Pancreas (tissue), 10 donors: ENCODE data around the gene KIDINS220. TPM values are rescaled to one million over a fixed set of nuclear protein-coding genes. Genes with fewer than 3 reads are reported as not detected.

ENCODE experiments used
- ATAC-seq, 4 donors: fragments of 200-7000 bp; cut with Tn5 transposase; one replicate each; pipeline versions ENCODE4 v1.8.0 to v1.9.1; 2020; ENCODE audit warnings: mild to moderate bottlenecking in 4 of 4, moderate library complexity in 4 of 4
- DNase-seq, 6 donors: peaks; one replicate each; pipeline ENCODE4 v3.0.0-alpha.2; 2020
- FAIRE-seq: peaks from 2 replicates; lab custom pipeline; 2012; peaks lifted over from hg19 to GRCh38; lab: Jason Lieb, UNC
- H3K27ac ChIP-seq, 4 donors: fragments of 200-600 bp; sonication (generic); 1 replicate in 3 of 4; 2 replicates in 1 of 4; pipeline versions ENCODE4 v1.5.0 to v1.8.0; 2020
- H3K27me3 ChIP-seq, 4 donors: fragments of 200-600 bp; one replicate each; pipeline ENCODE4 v1.8.0; 2021
- H3K36me3 ChIP-seq, 3 donors: fragments of 200-600 bp; sonication (generic) in 1 of 3; one replicate each; pipeline versions ENCODE4 v1.5.0 to v1.8.0; 2020 to 2021
- H3K4me1 ChIP-seq, 3 donors: fragments of 200-600 bp; one replicate each; pipeline ENCODE4 v1.8.0; 2021
- H3K4me3 ChIP-seq, 4 donors: fragments of 200-600 bp; sonication (generic) in 2 of 4; one replicate each; pipeline versions ENCODE4 v1.5.0 to v1.8.0; 2020 to 2021
- H3K9me3 ChIP-seq, 4 donors: fragments of 200-600 bp; one replicate each; pipeline ENCODE4 v1.8.0; 2021
- WGBS, 2 donors: extraction: QIAGEN DNeasy Blood & Tissue Kit; methylation state at CpG; one replicate each; pipeline ENCODE4 v1.1.7; 2013; 5-methylcytosine and 5-hydroxymethylcytosine counted together
- intact Hi-C, 3 donors: fragments of 100-400 bp; cut with DNase I; formaldehyde crosslinking; loops; one replicate each; pipeline versions ENCODE4 v1.11.1 to v1.14.2; 2022
- polyA plus RNA-seq, 2 donors: library from polyadenylated mRNA; stranded (reverse); fragments of 200-250 nt; gene quantifications; one replicate each; pipeline ENCODE4 v1.2.3, GENCODE V29; 2013
- total RNA-seq, 6 donors: library from RNA; stranded (reverse); fragmentation: NEBNext Ultra II Directional in 4 of 6; extraction: Animal tissue kit (Norgen Biotek cat#: 25700) in 4 of 6; gene quantifications; one replicate each; pipeline versions ENCODE4 v1.2.1 to v1.2.4, GENCODE V29; 2021 to 2023
- TF ChIP-seq, protein P1 (sequence below), 4 donors: fragments of 200-600 bp; sonication (generic) in 3 of 4; IDR thresholded peaks; one replicate each; pipeline versions ENCODE4 v1.5.0 to v1.8.0; 2021; ENCODE audit warnings: antibody characterized with exemption in 4 of 4
- donor health status: healthy with polysubstance abuse.
- donor health status: DM: no; HTN: no; CAD: no; lungs with moderate emphysema.
- donor health status: DM: no; HTN: no; CAD: no.
- donor health status: control.
- donor health status: control.
- donor health status: Bipolar disorder and iron deficiency.
- donor health status: DM: yes; HTN: yes; CAD: no.
- donor health status: DM: no; HTN: no; CAD: no.
- donor health status: DM: no; HTN: no; CAD: no.
- donor health status: DM: yes; HTN: yes; CAD: no.

KIDINS220 gene
- 10 to 100 TPM; 16.3 to 34.3 (median 18.8) TPM for total RNA-seq
- 10 to 100 TPM in 1 of 2 donors, 1 to 10 TPM in 1; 8.5 to 17.8 TPM for polyA plus RNA-seq

DNA sequence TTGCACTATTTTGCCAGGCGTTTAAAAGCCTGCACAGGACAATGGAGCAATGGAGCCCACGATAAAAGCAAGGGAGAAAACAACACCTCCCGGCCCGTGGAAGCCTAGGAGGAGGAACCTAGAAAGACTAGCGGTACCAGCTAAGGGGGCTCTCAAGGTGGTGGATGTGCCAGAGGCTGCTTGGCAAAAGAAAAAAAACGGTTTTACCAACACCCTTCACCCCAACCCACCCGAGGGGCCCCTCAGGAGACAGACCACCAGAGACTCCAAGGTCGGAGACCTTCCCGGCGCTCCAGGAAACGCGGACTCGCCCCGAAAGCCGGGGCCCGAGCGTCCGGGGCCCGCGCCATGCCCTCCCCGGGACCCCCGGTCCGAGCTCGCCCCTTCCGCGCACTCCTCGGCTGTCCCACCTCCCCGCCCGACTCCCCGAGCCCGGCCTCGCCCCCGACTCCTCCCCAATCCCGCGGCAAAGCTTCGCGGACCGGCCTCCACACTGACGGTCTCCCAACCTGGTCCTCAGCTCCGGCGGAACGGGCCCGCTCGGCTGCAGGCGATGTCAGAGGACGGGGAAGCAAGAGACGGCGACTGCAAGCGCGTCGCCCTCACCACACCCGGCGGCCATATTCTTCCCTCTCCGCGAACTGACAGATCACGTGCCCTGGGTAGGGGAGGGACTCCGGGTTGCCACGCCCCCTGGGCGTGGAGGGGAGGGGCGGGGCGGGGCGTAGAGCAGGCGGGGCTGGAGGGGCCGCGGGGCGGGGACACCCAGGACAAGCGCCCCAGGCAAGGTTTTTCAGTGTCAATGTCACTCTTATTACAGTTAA is at the start of gene KIDINS220:
TSS of gene KIDINS220 (minus strand) at position 643 of the 824 bp plus-strand sequence. CDS start 10,520 bp downstream, outside the sequence.
- no peak for FAIRE-seq
- 1% methylated on average over 61 to 67 of the region's 67 CpGs for WGBS, 2 donors

DNA sequence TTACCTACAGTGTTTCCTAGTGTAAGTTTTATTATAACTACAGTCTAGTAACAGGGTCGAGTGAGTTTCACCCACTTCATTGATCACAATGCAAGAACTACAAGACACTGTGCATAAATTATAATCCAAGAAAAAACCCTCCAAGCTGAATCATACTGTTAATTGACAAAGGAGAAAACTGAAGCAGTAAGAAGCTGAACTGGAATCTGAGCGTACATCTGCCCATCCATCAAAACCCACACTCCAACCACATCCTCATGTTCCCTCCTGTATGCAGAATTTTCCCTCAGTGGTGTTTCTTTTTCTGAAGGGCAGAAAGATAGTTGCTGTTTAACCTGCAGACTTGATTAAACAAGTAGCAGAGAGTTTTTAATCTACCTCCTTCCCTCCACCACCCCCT is 49.5 kb upstream of the KIDINS220 start:
- H3K27ac ChIP-seq = no peak overlapping the region
- ATAC-seq = no peak
- no peaks in the 10 kb centered on the region for H3K4me1 ChIP-seq
- no peaks in the 10 kb centered on the region for H3K9me3 ChIP-seq
- intact Hi-C loops = no loop called here
- WGBS, 2 donors = 77% methylated on average over 2 of the region's 2 CpGs
- no peak overlapping the region for H3K4me3 ChIP-seq
- H3K27me3 ChIP-seq = no peaks in the 10 kb centered on the region
- TF ChIP-seq, protein P1, sequence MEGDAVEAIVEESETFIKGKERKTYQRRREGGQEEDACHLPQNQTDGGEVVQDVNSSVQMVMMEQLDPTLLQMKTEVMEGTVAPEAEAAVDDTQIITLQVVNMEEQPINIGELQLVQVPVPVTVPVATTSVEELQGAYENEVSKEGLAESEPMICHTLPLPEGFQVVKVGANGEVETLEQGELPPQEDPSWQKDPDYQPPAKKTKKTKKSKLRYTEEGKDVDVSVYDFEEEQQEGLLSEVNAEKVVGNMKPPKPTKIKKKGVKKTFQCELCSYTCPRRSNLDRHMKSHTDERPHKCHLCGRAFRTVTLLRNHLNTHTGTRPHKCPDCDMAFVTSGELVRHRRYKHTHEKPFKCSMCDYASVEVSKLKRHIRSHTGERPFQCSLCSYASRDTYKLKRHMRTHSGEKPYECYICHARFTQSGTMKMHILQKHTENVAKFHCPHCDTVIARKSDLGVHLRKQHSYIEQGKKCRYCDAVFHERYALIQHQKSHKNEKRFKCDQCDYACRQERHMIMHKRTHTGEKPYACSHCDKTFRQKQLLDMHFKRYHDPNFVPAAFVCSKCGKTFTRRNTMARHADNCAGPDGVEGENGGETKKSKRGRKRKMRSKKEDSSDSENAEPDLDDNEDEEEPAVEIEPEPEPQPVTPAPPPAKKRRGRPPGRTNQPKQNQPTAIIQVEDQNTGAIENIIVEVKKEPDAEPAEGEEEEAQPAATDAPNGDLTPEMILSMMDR (IDR thresholded peaks at IDR 0.05) = no peak
- no peak for DNase-seq
- FAIRE-seq = no peak
- H3K36me3 ChIP-seq = no peaks in the 10 kb centered on the region

More for the DNA sequence above, at the start of gene KIDINS220:
- no peaks in the 10 kb centered on the region for H3K9me3 ChIP-seq
- H3K27ac ChIP-seq = peak within 1 kb of the TSS; percentile 55 to 76 (median 74)
- intact Hi-C loops = no loop called here
- H3K36me3 ChIP-seq = no peaks in the 10 kb centered on the region
- H3K27me3 ChIP-seq = no peaks in the 10 kb centered on the region
- H3K4me3 ChIP-seq = peak within 1 kb of the TSS; percentile 66 to 97 (median 87)
- TF ChIP-seq, protein P1 (IDR thresholded peaks at IDR 0.05) = no peak
- H3K4me1 ChIP-seq = peaks cover 0 to 11% (median 7%) of the 10 kb centered on the region in 3 donors
- DNase-seq = peak; percentile 77 to 95 (median 89)
- peak; percentile 98 to 99 (median 98) for ATAC-seq

DNA sequence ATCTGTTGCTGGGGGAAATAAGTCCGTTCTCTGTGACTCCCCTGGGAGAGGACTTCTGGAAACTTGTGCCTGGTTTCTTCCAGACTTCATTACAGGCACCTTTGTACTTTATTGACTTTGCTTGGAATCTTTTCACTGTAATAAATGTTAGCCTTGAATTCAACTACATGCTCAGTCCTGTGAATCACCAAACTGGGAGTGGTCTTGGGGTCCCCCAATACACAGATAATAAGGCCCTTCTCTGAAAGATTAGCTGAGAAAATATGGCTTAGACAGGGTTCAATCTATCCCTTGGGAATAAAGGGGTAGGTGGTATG is 48.7 kb upstream of the KIDINS220 start:
- no peak overlapping the region for H3K27ac ChIP-seq

DNA sequence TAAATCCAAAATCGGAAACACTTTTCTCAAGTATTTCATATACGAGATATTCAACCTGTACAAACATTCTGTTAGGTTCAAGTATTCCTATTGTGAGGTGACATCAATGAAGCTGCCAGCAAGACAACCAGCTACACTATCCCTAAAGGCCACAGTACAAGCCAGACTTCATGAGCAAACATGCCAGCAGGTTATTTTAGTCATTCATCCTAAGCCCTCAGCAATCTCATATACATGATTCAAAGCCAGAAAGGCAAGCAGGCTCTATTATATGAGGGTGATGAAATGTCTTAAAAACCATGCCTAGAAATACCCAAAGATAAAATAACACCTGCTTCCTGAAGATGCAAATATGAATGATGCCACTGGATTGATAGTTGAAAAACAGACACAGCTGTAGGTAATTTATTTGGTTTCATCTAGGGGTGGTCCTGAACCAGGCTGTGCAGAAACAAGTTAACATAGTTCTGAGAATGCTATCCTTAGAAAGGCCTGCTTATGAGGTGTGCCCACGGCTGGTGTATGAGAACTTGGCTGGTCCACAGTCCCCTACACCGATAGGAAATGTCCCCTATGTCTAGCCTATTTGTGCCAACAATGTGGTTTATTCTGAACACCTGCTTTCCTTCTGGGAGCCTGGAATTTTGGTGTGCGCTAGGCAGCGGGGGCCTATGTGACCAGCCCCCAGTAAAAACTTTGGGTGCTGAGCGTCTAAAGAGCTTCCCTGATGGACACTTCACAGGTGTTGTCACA is 48.2 kb upstream of the KIDINS220 start:
- no peak overlapping the region for H3K27ac ChIP-seq
- H3K27me3 ChIP-seq = no peaks in the 10 kb centered on the region
- intact Hi-C loops = no loop called here
- no peaks in the 10 kb centered on the region for H3K36me3 ChIP-seq
- no peak for ATAC-seq
- 89 to 90% methylated on average over 7 of the region's 7 CpGs for WGBS, 2 donors
- DNase-seq = no peak
- H3K4me1 ChIP-seq = no peaks in the 10 kb centered on the region
- no peak overlapping the region for H3K4me3 ChIP-seq
- FAIRE-seq = no peak
- H3K9me3 ChIP-seq = no peaks in the 10 kb centered on the region
- TF ChIP-seq, protein P1 (IDR thresholded peaks at IDR 0.05) = no peak

More for the DNA sequence above, 48.7 kb upstream of the KIDINS220 start:
- Histone ChIP-seq H3K36me3 (no peaks in the 10 kb centered on the region), H3K4me1 (no peaks in the 10 kb centered on the region), H3K27me3 (no peaks in the 10 kb centered on the region), H3K9me3 (no peaks in the 10 kb centered on the region), H3K4me3 (no peak overlapping the region)
- WGBS, 2 donors = 62 to 66% methylated on average over 1 of the region's 1 CpG
- FAIRE-seq (no peak), ATAC-seq (no peak), DNase-seq (no peak)
- intact Hi-C loops = no loop called here
- TF ChIP-seq, protein P1 (IDR thresholded peaks at IDR 0.05) = no peak
